SKM-1 treated with dmso at 0.1 percent for 144 hours (cell line): ENCODE data around the gene ELL2.
A peak's percentile ranks its signal among the peaks of the same experiment; 100 is the strongest.

Experiments used
- DNase-seq: peaks from one replicate; lab custom pipeline; 2025; ENCODE audit not compliant: unreplicated experiment; lab: John Stamatoyannopoulos, UW

The ELL2 gene

GRCh38 chr5:95983509-95983908, 21.9 kb upstream of the ELL2 start:
- no peak for DNase-seq

GRCh38 chr5:95983080-95983479, 21.4 kb upstream of the ELL2 start:
- DNase-seq, result no peak

- no peak for DNase-seq
Observed at GRCh38 chr5:95976606-95977005, 15.0 kb upstream of the ELL2 start.

- DNase-seq, result no peak
Observed at GRCh38 chr5:95975703-95976102, 14.1 kb upstream of the ELL2 start.

- DNase-seq, result no peak
Observed at GRCh38 chr5:95973793-95974325, 12.2 kb upstream of the ELL2 start.

GRCh38 chr5:95972196-95972595, 10.5 kb upstream of the ELL2 start:
- no peak for DNase-seq

- DNase-seq, result no peak
Observed at GRCh38 chr5:95970359-95970704, 8.7 kb upstream of the ELL2 start.

GRCh38 chr5:95969651-95970358, 8.2 kb upstream of the ELL2 start:
- peak; percentile 73 for DNase-seq

- DNase-seq, result no peak
Observed at GRCh38 chr5:95969055-95969454, 7.4 kb upstream of the ELL2 start.

GRCh38 chr5:95967236-95967635, 5.6 kb upstream of the ELL2 start:
- no peak for DNase-seq

- DNase-seq, result no peak
Observed at GRCh38 chr5:95966005-95966404, 4.4 kb upstream of the ELL2 start.

- DNase-seq, result no peak
Observed at GRCh38 chr5:95963650-95964410, 2.2 kb upstream of the ELL2 start.

GRCh38 chr5:95962785-95963184, 1.1 kb upstream of the ELL2 start:
- DNase-seq, result no peak

- no peak for DNase-seq
Observed at GRCh38 chr5:95962475-95962773, 773 bp upstream of the ELL2 start.

GRCh38 chr5:95960667-95961616, 709 bp downstream of the ELL2 start:
- peak; percentile 77 for DNase-seq

GRCh38 chr5:95959888-95960666, 1.6 kb downstream of the ELL2 start:
- DNase-seq, result peak; percentile 50

- DNase-seq, result no peak
Observed at GRCh38 chr5:95959051-95959887, 2.4 kb downstream of the ELL2 start.

- DNase-seq, result no peak
Observed at GRCh38 chr5:95958310-95959014, 3.2 kb downstream of the ELL2 start.

- DNase-seq, result no peak
Observed at GRCh38 chr5:95957561-95958203, 4.0 kb downstream of the ELL2 start.
